Suppressor macrophage treated with lipopolysaccharide for 1 hour (primary cell): ENCODE data around the gene PDE7B.

Source experiments
- DNase-seq, 3 donors: peaks; one replicate each; pipeline ENCODE4 v3.0.0-alpha.2; 2020 to 2022

The PDE7B gene

DNA sequence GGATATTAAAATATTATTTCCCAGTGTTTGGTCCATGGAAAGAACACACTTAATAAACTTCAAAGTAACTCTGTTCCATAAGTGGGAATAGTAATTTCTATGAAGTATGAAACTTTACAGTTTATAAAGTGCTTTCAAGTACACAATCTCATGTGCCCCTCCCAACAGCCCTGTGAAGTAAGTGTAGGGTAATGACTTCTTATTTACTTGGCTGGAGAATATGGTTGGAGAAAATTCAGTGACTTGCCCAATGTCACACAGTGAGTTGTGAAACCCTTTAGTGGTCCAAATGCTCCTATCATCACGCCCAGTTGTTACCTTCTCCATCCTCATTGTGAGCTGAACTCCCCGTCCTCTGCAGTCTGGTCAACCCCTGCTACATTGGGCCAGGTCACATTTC lies 141.2 kb downstream of the PDE7B start:
- no peak for DNase-seq

DNA sequence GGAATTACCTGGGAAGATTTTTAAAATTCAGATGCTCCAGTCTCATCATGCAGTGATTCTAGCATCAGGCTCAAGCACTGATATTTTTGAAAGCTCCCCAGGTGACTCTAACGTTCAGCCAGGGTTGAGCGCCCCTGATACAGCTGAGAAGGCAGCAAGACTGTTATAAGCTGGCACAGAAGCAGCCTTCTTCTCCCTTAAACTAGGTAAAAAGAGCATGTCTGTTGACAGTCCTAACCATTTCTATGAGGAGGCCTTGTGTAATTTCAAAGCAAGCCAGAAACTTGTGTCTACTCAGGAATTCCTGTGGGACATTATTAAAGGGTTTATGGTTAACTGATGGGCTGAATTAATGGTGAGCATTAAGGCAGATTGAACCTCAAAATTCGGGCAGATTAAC lies 141.9 kb downstream of the PDE7B start:
- no peak for DNase-seq

DNA sequence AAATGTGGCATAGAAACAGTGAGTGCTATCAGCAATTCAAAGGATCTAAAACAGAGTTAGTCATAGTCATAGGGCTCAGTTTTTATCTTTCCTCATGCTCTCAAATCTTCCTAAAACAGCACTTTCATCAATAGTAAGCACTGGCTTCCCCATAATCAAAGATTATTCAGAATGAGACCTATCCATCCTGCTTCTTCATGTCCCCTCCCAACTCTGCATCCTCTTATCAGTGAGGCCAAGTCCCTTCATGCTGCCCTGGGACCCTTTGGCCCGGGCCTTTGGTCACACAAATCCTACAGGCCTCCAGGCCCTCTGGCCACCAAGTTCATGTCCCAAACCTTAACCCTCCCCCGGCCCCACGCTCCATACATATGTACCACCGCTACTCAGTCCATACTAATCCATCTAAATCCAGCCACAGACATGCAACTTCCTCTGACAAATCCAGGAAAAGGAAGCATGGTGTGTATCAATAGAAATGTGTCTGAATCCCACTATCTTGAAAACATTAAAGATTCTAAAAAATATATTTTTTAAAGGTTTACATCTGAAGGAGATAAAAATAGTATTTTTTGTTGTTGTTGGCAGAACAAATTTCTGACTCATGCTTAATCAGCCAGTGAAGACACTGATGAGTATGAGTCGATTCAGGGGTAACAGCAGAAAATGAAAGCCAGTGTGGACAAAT lies 143.5 kb downstream of the PDE7B start:
- DNase-seq, result peak; percentile 61 to 87 (median 84)

DNA sequence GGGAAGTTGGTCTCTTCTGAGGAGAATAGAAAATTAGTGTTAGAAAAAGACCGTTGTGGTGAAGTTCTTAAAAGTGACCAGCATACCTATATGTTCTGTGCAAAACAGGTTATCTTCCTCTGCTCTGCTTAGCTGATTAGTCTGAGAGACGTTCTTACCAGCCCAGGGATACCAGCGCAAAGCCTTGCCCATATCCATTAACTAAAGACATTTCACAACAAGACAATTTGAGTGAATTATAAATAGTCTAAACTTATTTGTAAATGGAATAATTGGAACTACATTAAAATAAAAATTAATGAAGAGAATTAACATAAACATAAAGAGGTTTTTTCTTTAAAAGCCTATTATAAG lies 144.0 kb downstream of the PDE7B start:
- DNase-seq, result no peak

DNA sequence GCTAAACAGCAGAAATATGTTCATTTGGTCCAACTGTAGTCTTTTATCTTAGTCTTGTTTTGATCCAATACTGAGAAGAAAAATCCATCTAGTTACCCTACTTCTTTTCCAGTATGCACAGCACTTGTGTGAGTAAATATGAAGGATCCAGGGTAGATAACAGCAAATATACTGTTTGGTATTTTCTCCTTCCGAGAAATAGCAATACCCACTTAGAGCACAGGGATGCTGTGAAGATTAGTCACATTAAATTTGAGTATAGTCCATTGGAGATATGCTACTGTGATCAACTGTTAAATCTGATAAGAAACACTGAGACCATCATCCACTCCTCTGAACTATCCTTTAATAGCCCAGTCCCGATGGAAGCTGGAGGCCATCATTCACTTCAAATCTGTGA lies 145.2 kb downstream of the PDE7B start:
- no peak for DNase-seq

DNA sequence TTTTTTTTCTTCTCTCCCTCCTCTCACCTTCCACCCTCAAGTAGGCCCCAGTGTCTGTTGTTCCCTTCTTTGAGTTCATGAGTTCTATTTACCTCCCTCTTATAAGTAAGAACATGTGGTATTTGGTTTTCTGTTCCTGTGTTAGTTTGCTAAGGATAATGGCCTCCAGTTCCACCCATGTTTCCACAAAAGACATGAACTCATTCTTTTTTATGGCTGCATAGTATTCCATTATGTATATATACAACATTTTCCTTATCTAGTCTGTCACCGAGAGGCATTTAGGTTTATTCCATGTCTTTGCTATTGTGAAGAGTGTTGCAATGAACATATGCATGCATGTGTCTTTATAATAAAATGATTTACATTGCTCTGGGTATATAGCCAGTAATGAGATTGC lies 147.9 kb downstream of the PDE7B start:
- no peak for DNase-seq

DNA sequence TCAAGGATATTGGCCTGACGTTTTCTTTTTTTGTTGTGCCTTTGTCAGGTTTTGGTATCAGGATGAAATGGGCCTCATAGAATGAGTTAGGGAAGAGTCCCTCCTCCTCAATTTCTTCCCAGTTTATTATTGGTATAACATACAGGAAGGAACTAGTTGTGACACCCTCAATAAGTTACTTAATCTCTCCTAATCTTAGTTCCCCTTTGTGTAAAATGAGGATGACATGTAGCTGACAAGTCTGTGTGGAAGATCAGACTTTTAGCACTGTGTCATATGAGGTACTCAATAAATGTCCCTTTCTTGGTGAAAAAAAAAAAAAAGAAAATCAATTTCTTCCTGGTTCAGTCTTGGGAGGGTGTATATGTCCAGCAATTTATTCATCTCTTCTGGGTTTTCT lies 155.8 kb downstream of the PDE7B start:
- peak; percentile 51 to 85 (median 83) for DNase-seq

DNA sequence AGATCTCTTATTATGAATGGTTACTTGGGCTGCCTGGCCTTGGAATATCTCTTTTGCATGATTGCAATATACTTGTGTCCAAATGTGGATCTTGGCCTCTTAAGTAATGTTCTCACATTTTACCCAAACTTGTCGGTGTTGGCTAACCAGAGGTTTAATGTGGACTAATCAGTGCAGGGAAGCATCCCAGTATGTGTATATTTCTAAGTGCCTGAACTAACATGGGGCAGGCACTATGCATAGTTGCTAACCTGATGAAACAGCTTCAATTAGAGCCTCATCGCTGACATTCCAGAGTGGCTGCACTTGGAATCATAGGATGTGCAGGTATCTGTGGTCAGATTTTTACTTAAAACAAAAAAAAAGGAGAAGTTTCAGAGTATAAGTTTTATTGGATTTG lies 160.0 kb downstream of the PDE7B start:
- DNase-seq, result no peak

DNA sequence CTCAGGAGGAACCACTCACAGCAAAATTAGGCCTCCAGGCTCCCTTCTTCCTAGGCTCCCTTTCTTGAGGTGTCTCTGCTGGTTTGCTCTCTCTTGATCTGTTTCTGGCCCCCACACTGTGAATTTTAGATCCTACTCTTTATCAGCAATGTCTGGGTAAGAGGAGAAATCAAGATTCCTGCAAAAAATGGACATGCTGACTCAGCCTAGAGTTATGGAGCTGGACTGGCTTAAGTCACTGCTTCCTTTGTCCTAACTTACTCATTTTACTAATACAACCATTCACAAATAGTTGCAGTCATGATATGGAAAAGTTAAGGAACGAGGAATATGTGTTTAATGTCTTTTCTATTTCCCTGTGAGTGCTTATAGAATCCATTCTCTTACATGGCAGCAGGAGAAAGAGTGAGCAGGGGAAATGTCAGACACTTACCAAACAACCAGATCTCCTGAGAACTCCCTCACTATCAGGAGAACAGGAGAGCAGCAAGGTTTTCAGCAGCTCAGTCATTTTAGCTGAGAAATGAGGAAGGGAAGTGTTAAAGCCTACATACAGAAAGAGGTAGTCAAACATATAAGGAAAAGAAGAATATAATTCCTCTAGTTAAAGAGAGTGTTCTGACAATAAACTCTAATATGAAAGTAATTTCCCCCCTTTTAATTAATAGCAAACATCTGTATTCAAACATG lies 160.8 kb downstream of the PDE7B start:
- DNase-seq, result peak in 1 of 3 donors; percentile 38

DNA sequence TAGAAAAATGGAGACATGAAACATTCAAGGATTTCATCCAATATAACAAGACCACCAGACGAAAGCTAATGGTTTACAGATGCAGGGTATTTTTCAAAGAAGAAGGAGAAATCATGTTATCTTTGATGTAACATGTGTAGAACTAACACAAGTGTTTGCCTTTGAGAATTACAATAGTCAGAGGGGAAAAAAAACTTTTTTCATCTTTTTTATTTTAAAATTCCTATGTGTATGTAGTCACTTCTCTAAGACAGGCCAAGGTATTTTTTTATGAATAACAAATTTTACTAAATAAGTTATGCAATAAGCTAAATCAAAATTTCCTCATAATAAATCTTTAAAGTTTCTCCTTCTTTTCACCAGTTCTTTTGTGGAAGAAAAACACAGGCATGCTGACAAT lies 161.4 kb downstream of the PDE7B start:
- no peak for DNase-seq

DNA sequence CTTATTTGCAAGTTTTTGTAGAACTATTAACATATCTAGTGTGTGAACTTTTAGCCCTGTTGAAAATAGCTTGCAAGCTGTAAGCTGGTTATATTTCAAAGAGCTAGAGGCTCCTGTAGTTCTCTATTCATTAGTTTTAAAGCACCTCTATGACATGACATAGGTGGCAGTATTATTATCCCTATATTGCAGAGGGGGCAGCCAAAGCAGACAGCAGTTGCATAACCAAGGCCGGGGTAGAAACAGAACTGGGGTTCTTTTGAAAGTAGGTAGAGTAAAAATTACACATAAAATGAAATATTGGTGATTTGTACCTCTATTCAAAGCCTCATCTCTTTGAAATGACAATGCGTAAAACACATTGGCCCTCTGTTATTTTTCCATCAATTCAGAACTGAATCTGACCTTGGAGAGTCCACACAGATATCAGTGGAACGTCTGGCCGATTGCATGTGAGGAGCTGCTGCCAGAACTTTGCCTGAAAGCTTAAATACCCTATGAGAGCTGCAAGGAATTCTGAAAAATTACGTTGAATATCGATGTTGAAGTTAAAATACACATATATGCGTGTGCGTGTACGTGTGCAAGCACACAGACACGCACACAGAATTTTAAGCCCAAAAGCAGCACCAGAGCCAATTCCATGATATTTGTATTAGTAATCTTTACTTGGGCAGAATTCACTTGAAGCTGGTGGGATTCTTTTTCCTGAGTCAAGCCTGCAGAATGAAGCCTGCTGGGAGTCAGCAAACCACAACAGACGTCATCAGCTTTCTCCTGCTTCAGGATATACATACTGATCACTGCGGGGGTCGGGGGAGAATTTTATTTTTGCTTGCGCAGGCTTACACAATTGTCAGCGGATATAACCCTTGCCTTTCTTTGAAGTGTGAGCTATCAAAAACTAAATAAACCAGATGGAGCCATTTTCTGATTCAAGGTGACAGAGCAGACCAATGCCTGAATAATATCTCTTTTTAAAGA lies 163.2 kb downstream of the PDE7B start:
- DNase-seq, result peak in 1 of 3 donors; percentile 31

DNA sequence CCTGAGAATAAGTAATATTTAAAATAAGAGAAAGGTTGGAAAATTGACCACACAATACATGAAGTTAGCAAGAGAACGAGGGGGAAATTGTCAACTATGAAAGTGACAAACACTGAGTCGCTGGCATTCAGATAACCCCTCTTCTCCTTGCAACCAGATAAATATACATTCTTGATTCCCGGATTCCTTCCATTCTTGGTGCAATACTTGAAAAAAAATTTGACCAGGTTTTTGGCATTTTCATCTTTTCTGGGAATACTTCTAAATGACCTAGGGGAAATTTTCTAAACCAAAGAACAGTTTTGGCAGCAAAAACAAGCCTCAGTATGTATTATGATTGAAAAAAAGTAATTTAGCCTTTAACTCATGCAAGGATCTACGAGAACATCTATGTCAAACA lies 164.0 kb downstream of the PDE7B start:
- DNase-seq, result no peak

DNA sequence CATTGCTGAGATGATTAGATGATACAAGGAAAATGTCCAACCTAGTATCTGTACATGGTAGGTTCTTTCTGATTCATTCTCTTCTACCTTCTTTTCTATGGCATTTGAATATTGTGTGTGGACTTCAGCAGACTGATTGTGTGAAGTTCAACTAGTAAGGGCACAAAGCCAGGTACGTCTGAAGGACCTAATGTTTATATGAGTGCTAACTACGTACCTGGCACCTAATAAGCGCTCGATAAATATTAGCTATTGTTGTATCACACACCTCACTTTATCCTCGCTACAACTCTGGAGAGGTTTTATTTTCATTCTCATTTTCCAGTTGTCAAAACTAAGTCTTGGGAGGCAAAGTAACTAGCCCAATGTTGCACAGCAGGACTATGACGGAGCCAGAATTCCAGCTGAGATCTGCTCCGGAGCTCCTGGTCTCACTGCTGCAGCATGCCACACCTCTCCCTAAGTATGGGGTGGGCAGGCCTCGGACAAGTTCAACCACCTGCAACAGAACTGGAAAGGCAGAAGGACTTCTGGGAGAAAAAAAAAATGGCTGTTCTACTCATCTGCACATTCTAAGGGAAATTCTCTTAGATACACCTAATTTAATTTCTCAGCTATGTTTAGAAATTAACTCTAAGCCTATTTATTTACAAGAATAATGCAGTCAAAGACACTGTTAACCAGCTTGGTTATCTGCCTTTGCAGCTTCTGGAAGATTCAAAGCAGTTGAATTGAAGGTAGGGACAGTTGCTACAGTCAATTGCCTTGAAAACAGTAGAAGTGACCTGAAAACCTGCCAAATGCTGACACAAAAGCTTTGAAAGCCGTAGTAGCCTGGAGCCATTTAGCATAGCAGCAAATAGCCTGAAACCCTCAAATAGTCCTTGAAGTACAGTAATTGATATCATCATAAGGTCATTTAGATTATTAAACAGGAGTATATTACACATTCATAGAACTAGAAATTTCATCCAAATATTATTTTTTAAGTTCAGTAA lies 165.0 kb downstream of the PDE7B start:
- DNase-seq, result no peak

DNA sequence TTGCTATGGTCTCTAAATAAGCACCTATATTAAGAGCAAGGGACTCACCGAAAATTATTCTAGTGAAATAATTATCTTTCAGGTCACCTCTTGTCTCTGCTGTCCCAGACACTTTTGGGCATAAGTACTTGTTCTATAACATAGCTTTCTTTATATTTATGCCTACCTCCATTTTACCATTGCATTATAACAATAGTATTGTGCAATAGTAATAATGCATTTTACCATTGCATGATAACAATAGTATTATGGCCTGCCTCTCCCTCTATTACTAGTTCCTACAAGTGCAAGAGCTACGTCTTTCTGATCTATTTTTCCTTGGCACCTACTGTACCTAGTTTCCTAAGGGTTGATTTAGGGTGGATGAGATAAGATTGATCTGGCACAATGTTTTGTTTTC lies 169.2 kb downstream of the PDE7B start:
- DNase-seq, result no peak

DNA sequence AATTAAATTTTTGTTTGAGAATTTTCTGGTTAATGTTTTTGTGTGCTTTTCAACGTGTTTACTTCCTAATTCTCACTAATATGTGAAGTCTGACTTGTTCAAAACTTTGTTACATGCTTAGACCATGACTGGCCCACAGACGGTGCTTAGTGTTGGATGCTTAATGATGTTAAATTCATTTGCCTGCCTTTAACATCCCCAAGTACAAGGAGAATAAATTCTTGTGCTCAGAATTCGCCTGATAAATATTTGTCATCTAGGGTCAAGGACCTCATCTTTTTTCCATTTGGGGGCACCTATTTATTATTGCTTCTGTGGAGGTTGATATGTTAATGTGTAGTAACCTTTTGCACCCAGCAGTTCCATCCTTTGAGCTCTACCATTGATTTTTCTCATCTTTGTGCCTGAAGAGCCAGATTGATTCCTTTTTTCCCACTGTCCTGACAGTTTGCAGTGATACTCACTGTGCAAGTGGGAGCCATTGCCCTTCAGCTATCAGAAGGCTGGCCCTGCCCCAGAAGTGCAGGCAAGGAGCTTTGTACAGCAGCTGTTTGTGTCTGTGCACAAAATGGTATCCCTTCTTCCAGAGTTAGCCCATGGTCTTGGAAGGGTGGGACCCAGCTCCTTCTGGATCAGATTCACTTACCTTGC lies 170.8 kb downstream of the PDE7B start:
- DNase-seq, result no peak

DNA sequence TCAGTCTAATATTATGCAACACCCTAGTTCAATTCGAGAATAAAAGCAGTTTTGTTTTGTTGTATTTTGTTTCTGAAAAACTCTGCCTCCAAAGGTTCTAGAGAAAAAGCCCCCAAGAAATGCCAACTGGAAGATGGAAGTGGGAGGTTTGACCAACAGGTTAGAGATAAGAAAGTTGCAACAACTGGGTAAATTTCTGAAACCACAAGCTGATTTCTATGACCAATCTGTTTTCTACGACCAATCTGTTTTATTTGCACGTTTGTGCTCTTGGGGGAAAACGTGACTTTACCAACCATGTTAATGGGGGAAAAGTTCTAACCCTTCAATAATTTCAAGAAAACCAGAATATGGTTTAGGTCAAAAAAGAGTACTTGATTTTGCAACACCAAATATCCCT lies 173.2 kb downstream of the PDE7B start:
- DNase-seq, result no peak

DNA sequence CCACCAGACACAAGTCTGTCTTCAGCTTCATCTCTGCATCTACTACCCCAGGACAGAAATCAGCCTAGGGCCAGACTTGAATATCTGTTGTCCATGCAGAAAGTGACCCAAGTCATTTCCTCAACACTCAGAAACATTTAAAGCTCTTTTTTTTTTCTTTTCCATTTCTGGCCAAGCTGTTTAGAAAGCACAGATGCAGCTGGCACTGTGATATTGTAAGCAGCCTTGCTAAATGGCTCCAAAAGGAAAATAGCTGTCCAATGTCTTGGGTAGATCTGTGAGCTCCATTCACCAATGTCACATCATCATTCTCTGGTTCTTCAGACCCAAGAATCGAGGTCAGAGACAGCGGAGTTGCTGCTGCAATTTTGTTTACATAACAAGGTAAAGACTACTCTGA lies 174.2 kb downstream of the PDE7B start:
- DNase-seq, result no peak

DNA sequence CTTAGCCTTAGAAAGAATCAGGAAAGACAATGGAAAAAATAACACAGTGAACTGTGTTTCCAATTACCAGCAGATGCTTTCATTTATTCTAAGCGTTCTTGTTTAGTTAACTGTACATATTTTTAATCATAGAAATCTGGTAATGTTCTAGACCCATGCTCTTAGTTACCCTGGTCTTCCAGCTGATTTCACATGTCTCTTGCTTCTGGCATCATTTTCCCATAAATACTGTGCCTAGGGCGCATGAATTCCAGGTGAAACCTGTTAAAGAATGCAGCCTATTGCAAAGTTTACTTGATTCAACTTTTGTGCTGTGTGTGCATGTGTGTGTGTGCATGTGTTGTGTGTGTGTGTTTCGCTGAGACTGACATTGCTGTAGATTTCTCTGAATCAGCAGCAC lies 178.6 kb downstream of the PDE7B start:
- DNase-seq, result no peak

DNA sequence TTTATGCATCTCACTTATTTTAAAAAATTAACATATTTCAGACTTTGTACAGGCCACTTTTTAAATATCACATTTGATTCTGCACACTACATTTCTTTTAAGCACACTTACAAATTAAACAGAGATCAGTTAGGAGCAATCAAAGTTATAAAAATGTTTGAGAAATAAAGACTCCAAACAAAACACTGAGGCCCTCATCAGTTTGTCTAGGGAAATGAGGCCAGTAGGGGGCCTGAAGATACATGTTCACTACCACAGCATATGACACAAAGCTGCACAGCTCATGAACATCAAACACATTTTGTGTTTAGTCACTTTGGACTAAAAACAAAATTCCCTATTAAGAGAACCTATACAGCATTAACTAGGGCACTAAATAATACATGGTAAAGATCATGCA lies 180.5 kb downstream of the PDE7B start:
- DNase-seq, result peak in 2 of 3 donors; percentile 24 to 33

DNA sequence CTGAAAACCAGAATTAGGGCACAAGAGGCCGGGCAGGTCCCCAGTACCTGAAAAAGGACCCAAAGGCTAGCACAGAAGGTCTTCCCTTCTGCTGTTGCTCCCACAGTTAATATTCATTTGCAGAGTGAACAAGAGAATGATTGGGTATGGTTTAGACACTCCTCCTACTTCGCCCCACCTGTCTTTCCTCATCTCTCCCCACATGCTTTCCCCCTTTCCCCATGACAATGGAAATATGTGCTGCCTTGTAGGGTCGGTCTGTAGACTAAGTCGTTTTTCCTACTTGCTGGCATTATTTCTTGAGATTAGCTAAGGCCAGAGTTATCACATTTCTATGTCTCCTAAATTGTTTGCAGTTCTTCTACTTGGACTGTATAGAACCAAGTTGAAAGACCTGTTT lies 181.9 kb downstream of the PDE7B start:
- DNase-seq, result no peak

DNA sequence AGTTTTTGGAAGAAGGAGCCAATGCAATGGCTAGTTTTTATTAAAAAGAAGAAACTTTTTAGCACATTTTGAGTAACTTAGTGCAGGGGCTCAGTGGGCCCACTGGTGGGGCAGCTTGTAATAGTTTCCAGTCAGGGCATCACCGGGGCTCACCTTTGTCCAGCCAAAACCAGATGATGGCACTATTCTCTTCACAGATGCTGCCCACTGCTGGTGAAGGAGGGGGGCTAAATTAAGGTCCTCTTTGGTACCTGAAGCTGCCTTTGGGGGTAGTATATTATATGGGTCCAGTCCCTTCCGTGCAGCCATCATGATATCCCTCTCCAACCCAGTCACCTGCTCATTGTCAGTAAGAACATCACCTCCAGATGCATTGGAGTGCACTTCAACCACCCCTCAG lies 182.9 kb downstream of the PDE7B start:
- no peak for DNase-seq
